ENCODE results near the gene NPR1. TPM values are rescaled to one million over a fixed set of nuclear protein-coding genes. Genes with fewer than 3 reads are reported as not detected.
"Not testable (repeated sequence)": the region's sequence is repeated elsewhere in the genome, so short reads cannot be mapped to it uniquely, and the experiment has no call there.

The NPR1 gene
- total RNA-seq, 2 experiments from 2014 or later = not detected

- peaks cover 91% of the 10 kb centered on the region for H3K36me3 Mint-ChIP-seq (ENCODE audit: low read depth)
These were observed 40.2 kb upstream of the NPR1 start for GRCh38 chr1:153638261-153638660.

GRCh38 chr1:153639280-153639679 is 39.2 kb upstream of the NPR1 start:
- ATAC-seq (ENCODE audit: poor library complexity) (no peak), DNase-seq (no peak)
- H3K27me3 ChIP-seq (ENCODE audit: control insufficient read depth in 1 of 2, insufficient read depth in 2 of 2, low read length in 2 of 2) = no peaks in the 10 kb centered on the region
- H3K36me3 ChIP-seq (ENCODE audit: insufficient read depth, low read length) = peaks cover 85% of the 10 kb centered on the region
- POLR2A ChIA-PET = no interaction called here
- CTCF ChIA-PET = no interaction called here
- H3K9me3 Mint-ChIP-seq = no peaks in the 10 kb centered on the region
- no peaks in the 10 kb centered on the region for H3K27me3 Mint-ChIP-seq
- peaks cover 95% of the 10 kb centered on the region for H3K36me3 Mint-ChIP-seq (ENCODE audit: low read depth)
- no peak overlapping the region for H3K27ac Mint-ChIP-seq
- no peak for TF ChIP-seq CTCF (IDR thresholded peaks at IDR 0.05)
- H3K27ac ChIP-seq (ENCODE audit: low read depth in 1 of 2, low read length in 2 of 2) = no peak overlapping the region
- H3K4me3 ChIP-seq (ENCODE audit: low read length) = no peak overlapping the region
- H3K4me1 ChIP-seq (ENCODE audit: insufficient read depth, low read length) = peaks cover 39% of the 10 kb centered on the region
- peaks cover 70% of the 10 kb centered on the region for H3K4me1 Mint-ChIP-seq (ENCODE audit: low read depth)
- no peak overlapping the region for H3K4me3 Mint-ChIP-seq
- intact Hi-C loops (cut with DNase I, micrococcal nuclease) = no loop called here
- H3K9me3 ChIP-seq (ENCODE audit: control insufficient read depth in 1 of 2, insufficient read depth in 1 of 2, low read length in 2 of 2) = no peaks in the 10 kb centered on the region

More at GRCh38 chr1:153638261-153638660, 40.2 kb upstream of the NPR1 start:
- no peak overlapping the region for H3K27ac ChIP-seq (ENCODE audit: low read depth in 1 of 2, low read length in 2 of 2)
- Mint-ChIP-seq H3K4me1 (ENCODE audit: low read depth) (peaks cover 70% of the 10 kb centered on the region), H3K4me3 (no peak overlapping the region), H3K27ac (no peak overlapping the region), H3K27me3 (no peaks in the 10 kb centered on the region), H3K9me3 (no peaks in the 10 kb centered on the region)
- ChIA-PET POLR2A (interaction anchor here (0.5 to 1.3 kb wide), 4 partner anchors 10 to 284 kb away, joined by 3 to 5 read pairs (median 4); no protein-coding TSS in a partner anchor), CTCF (interaction anchor here (1.1 kb wide), 1 partner anchor 11 kb away, joined by 3 read pairs; the partner anchor contains the start of gene S100A13)
- intact Hi-C loops (cut with DNase I, micrococcal nuclease) = no loop called here
- H3K36me3 ChIP-seq (ENCODE audit: insufficient read depth, low read length) = peaks cover 75% of the 10 kb centered on the region
- H3K4me3 ChIP-seq (ENCODE audit: low read length) = no peak overlapping the region
- ATAC-seq (ENCODE audit: poor library complexity) (no peak), DNase-seq (no peak)
- no peaks in the 10 kb centered on the region for H3K9me3 ChIP-seq (ENCODE audit: control insufficient read depth in 1 of 2, insufficient read depth in 1 of 2, low read length in 2 of 2)
- TF ChIP-seq CTCF (IDR thresholded peaks at IDR 0.05) = no peak
- peaks cover 44% of the 10 kb centered on the region for H3K4me1 ChIP-seq (ENCODE audit: insufficient read depth, low read length)
- H3K27me3 ChIP-seq (ENCODE audit: control insufficient read depth in 1 of 2, insufficient read depth in 2 of 2, low read length in 2 of 2) = no peaks in the 10 kb centered on the region

- Histone ChIP-seq H3K36me3 (ENCODE audit: insufficient read depth, low read length) (peaks cover 94% of the 10 kb centered on the region), H3K4me1 (ENCODE audit: insufficient read depth, low read length) (peaks cover 40% of the 10 kb centered on the region)
- intact Hi-C loops (cut with DNase I, micrococcal nuclease); ATAC-seq (ENCODE audit: poor library complexity); H3K27me3 Mint-ChIP-seq; H3K4me3 Mint-ChIP-seq; H3K9me3 ChIP-seq (ENCODE audit: control insufficient read depth in 1 of 2, insufficient read depth in 1 of 2, low read length in 2 of 2); H3K27ac ChIP-seq (ENCODE audit: low read depth in 1 of 2, low read length in 2 of 2); H3K9me3 Mint-ChIP-seq; H3K27ac Mint-ChIP-seq; H3K4me3 ChIP-seq (ENCODE audit: low read length); H3K27me3 ChIP-seq (ENCODE audit: control insufficient read depth in 1 of 2, insufficient read depth in 2 of 2, low read length in 2 of 2); DNase-seq: not testable (repeated sequence)
- Mint-ChIP-seq H3K36me3 (ENCODE audit: low read depth) (peaks cover 96% of the 10 kb centered on the region), H3K4me1 (ENCODE audit: low read depth) (peaks cover 74% of the 10 kb centered on the region)
- ChIA-PET POLR2A (interaction anchor here (0.8 to 1.5 kb wide), 3 partner anchors 9 to 89 kb away, joined by 3 to 6 read pairs (median 4); no protein-coding TSS in a partner anchor), CTCF (interaction anchor here (0.6 to 0.7 kb wide), 2 partner anchors 9 to 978 kb away, joined by 3 read pairs; no protein-coding TSS in a partner anchor)
These were observed 38.3 kb upstream of the NPR1 start for GRCh38 chr1:153640213-153640612.

GRCh38 chr1:153640861-153641260 is 37.6 kb upstream of the NPR1 start:
- peaks cover 76% of the 10 kb centered on the region for H3K4me1 Mint-ChIP-seq (ENCODE audit: low read depth)
- peak overlapping the region; percentile 4 for H3K27ac Mint-ChIP-seq
- POLR2A ChIA-PET = interaction anchor here (0.8 to 1.5 kb wide), 3 partner anchors 8 to 89 kb away, joined by 3 to 6 read pairs (median 4); no protein-coding TSS in a partner anchor
- no peak for ATAC-seq (ENCODE audit: poor library complexity)
- Histone ChIP-seq H3K27ac (ENCODE audit: low read depth in 1 of 2, low read length in 2 of 2) (no peak overlapping the region), H3K36me3 (ENCODE audit: insufficient read depth, low read length) (peaks cover 98% of the 10 kb centered on the region), H3K4me1 (ENCODE audit: insufficient read depth, low read length) (peaks cover 34% of the 10 kb centered on the region), H3K27me3 (ENCODE audit: control insufficient read depth in 1 of 2, insufficient read depth in 2 of 2, low read length in 2 of 2) (no peaks in the 10 kb centered on the region), H3K9me3 (ENCODE audit: control insufficient read depth in 1 of 2, insufficient read depth in 1 of 2, low read length in 2 of 2) (no peaks in the 10 kb centered on the region), H3K4me3 (ENCODE audit: low read length) (no peak overlapping the region)
- peaks cover 98% of the 10 kb centered on the region for H3K36me3 Mint-ChIP-seq (ENCODE audit: low read depth)
- H3K27me3 Mint-ChIP-seq = no peaks in the 10 kb centered on the region
- H3K4me3 Mint-ChIP-seq = no peak overlapping the region
- intact Hi-C loops (cut with DNase I, micrococcal nuclease) = no loop called here
- CTCF ChIA-PET = interaction anchor here (0.6 to 0.7 kb wide), 2 partner anchors 8 to 978 kb away, joined by 3 read pairs; no protein-coding TSS in a partner anchor
- no peaks in the 10 kb centered on the region for H3K9me3 Mint-ChIP-seq
- no peak for TF ChIP-seq CTCF (IDR thresholded peaks at IDR 0.05)
- DNase-seq = no peak

Measured in CD4-positive, alpha-beta T cell (primary cell).